Stomach (tissue), 9 donors: ENCODE results near the gene KRTAP12-4. TPM values are rescaled to one million over a fixed set of nuclear protein-coding genes. Genes with fewer than 3 reads are reported as not detected.

Experiments used
- DNase-seq, 2 donors: peaks; one replicate each; pipeline versions ENCODE4 v3.0.0 to v3.0.0-alpha.2; 2013 to 2019
- H3K27ac ChIP-seq, 5 donors: fragments of 200-600 bp in 4 of 5; sonication (generic) in 4 of 5; one replicate each; pipeline ENCODE4 v1.5.1; 2013 to 2019; ENCODE audit warnings: mild to moderate bottlenecking in 1 of 5, moderate library complexity in 1 of 5
- H3K27me3 ChIP-seq, 3 donors: fragments of 200-600 bp; sonication (generic); one replicate each; pipeline ENCODE4 v1.5.1; 2017 to 2019; ENCODE audit warnings: mixed run types in 1 of 3
- H3K36me3 ChIP-seq, 4 donors: fragments of 200-600 bp; sonication (generic); 1 replicate in 3 of 4; 2 replicates in 1 of 4; pipeline ENCODE4 v1.5.1; 2016 to 2019
- H3K4me1 ChIP-seq, 4 donors: fragments of 200-600 bp; sonication (generic); one replicate each; pipeline ENCODE4 v1.5.1; 2016 to 2019
- H3K4me3 ChIP-seq, 4 donors: fragments of 200-600 bp; sonication (generic) in 3 of 4; one replicate each; pipeline ENCODE4 v1.5.1; 2016 to 2019; ENCODE audit warnings: mild to moderate bottlenecking in 1 of 4
- H3K9me3 ChIP-seq, 4 donors: fragments of 200-600 bp; sonication (generic); one replicate each; pipeline ENCODE4 v1.5.1; 2016 to 2019
- EP300 ChIP-seq: sonication (generic); formaldehyde crosslinking; IDR thresholded peaks from one replicate; pipeline ENCODE4 v1.6.1; 2017; ENCODE audit warnings: antibody characterized with exemption
- POLR2A ChIP-seq, 4 donors: fragments of 450-650 bp; IDR thresholded peaks; one replicate each; pipeline ENCODE4 v1.6.1; 2016; ENCODE audit warnings: antibody characterized with exemption in 4 of 4, control low read depth in 2 of 4, mild to moderate bottlenecking in 1 of 4, moderate library complexity in 1 of 4
- POLR2AphosphoS5 ChIP-seq, 3 donors: sonication (generic); formaldehyde crosslinking; IDR thresholded peaks; one replicate each; pipeline ENCODE4 v1.6.1; 2016; ENCODE audit warnings: antibody characterized with exemption in 3 of 3
- WGBS, 5 donors: extraction: QIAGEN DNeasy Blood & Tissue Kit in 3 of 5; methylation state at CpG; one replicate each; pipeline versions ENCODE4 v1.1.5 to v1.1.7; 2013 to 2018; 5-methylcytosine and 5-hydroxymethylcytosine counted together
- intact Hi-C: fragments of 100-400 bp; cut with DNase I; formaldehyde crosslinking; loops from one replicate; pipeline ENCODE4 v1.15.1; 2023; ENCODE audit warnings: low total_unique reads
- polyA plus RNA-seq, 3 donors: library from polyadenylated mRNA; stranded (reverse); fragments of 200-250 nt; gene quantifications; one replicate each; pipeline ENCODE4 v1.2.3, GENCODE V29; 2013
- total RNA-seq, 5 donors: library from RNA; depleted of rRNA; stranded (reverse); fragments of >200 nt; gene quantifications; one replicate each; pipeline versions ENCODE4 v1.1.0 to v1.2.3, GENCODE V29; 2014 to 2016
- TF ChIP-seq, protein P1 (sequence below), 7 experiments: fragments of 450-650 bp in 4 of 7; fragments of 200-600 bp in 3 of 7; sonication (generic) in 3 of 7; IDR thresholded peaks; one replicate each; pipeline ENCODE4 v1.5.1; 2016 to 2019; ENCODE audit warnings: antibody characterized with exemption in 7 of 7, control low read depth in 2 of 7, mild to moderate bottlenecking in 1 of 7
- donor health status: healthy with polysubstance abuse.
- donor health status: Bipolar disorder and iron deficiency.
- donor health status: healthy.

The KRTAP12-4 gene
- total and polyA plus RNA-seq, 8 donors: not detected

DNA sequence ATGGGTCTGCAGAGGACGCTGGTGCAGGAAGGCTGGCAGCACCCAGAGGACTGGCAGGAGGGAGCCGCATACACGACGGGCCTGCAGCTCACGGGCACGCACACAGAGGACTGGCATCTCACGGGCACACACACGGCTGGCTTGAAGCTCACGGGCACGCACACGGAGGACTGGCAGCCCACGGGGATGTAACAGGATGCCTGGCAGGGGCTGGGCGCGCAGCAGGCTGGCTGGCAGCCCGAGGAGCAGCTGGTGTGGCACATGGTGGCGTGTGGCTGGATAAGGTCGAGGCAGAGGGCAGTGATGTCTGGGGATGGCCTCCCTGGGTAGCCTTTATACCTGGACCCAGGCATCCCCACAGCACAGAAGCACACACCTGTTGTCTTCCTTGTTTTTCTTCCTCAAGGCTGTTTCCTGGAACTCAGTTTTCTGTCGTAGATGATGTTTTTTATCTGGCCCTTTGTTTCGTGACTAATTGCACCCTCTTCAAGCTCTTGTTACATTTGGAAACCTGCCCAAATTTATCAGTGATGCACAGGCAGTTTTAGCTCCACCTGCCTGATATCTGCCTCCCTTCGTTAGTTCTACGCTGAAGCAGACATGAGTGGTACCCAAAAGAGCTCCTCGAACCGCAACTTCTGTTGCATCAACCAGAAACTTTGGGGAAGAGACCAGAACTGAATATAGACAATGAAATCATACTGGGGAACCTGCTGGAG, 27.6 kb upstream of the KRTAP12-4 start, which contains the start of gene KRTAP12-1:
TSS of gene KRTAP12-1 (minus strand) at position 303 of the 719 bp plus-strand sequence. CDS start at position 263, 40 bp downstream.
- Histone ChIP-seq H3K4me3 (no peak within 1 kb of the TSS), H3K9me3 (no peaks in the 10 kb centered on the region), H3K27me3 (peaks cover 0 to 21% (median 16%) of the 10 kb centered on the region in 3 donors), H3K27ac (no peak within 1 kb of the TSS), H3K36me3 (no peaks in the 10 kb centered on the region), H3K4me1 (no peaks in the 10 kb centered on the region)
- no peak for TF ChIP-seq POLR2AphosphoS5 (IDR thresholded peaks at IDR 0.05)
- TF ChIP-seq, protein P1, sequence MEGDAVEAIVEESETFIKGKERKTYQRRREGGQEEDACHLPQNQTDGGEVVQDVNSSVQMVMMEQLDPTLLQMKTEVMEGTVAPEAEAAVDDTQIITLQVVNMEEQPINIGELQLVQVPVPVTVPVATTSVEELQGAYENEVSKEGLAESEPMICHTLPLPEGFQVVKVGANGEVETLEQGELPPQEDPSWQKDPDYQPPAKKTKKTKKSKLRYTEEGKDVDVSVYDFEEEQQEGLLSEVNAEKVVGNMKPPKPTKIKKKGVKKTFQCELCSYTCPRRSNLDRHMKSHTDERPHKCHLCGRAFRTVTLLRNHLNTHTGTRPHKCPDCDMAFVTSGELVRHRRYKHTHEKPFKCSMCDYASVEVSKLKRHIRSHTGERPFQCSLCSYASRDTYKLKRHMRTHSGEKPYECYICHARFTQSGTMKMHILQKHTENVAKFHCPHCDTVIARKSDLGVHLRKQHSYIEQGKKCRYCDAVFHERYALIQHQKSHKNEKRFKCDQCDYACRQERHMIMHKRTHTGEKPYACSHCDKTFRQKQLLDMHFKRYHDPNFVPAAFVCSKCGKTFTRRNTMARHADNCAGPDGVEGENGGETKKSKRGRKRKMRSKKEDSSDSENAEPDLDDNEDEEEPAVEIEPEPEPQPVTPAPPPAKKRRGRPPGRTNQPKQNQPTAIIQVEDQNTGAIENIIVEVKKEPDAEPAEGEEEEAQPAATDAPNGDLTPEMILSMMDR (IDR thresholded peaks at IDR 0.05): no peak
- TF ChIP-seq EP300: no peak
- no peak for TF ChIP-seq POLR2A (IDR thresholded peaks at IDR 0.05)
- no peak for DNase-seq
- intact Hi-C loops: no loop called here
- 65 to 77% (median 71%) methylated on average over 17 to 23 of the region's 23 CpGs for WGBS, 5 donors

DNA sequence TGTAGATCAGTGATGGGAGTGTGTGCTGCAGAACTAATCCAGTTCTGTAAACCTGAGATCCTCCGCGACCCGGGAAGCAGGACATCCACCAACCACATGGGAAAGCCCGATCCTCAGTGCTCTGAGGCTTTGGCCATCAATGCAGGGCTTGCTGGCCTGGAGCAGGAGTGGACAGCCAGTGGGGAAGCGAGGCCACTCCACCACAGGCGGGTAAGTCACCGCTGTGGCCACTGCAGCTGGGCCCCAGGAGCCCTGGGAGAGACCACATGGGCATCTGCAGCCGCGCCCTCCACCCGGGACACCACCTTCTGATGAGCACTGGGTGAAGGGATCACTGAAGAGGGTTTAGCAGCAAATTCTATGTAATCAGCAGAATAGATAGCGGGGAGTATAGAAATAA, 26.7 kb upstream of the KRTAP12-4 start:
- Histone ChIP-seq H3K9me3 (no peaks in the 10 kb centered on the region), H3K27ac (no peak overlapping the region), H3K4me1 (no peaks in the 10 kb centered on the region), H3K36me3 (no peaks in the 10 kb centered on the region), H3K27me3 (peaks cover 0 to 12% (median 7%) of the 10 kb centered on the region in 3 donors), H3K4me3 (no peak overlapping the region)
- WGBS, 5 donors: 69 to 86% (median 77%) methylated on average over 8 to 11 of the region's 11 CpGs
- TF ChIP-seq POLR2AphosphoS5 (IDR thresholded peaks at IDR 0.05): no peak
- TF ChIP-seq, protein P1 (IDR thresholded peaks at IDR 0.05): no peak
- TF ChIP-seq POLR2A (IDR thresholded peaks at IDR 0.05): no peak
- no peak for TF ChIP-seq EP300
- DNase-seq: no peak
- intact Hi-C loops: no loop called here

DNA sequence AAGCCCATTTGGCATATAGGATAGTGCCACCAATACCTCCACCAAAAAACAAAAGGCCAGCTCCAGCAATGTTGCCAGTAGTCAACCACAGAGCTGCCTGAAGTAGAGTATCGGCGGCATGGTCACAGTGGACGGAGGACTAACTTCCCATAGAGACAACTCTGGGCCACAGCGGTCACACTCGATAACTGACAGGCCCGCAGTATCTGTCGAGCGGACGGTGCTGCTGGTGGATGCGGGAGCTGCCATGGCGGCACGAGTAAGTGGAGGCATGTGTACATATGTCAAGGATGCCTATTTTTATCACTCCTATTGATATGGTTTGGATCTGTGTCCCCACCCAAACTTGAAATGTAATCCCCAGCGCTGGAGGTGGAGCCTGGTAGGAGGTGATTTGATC, 23.4 kb upstream of the KRTAP12-4 start:
- peaks cover 0 to 5% (median 2%) of the 10 kb centered on the region in 3 donors for H3K27me3 ChIP-seq
- no peaks in the 10 kb centered on the region for H3K4me1 ChIP-seq
- intact Hi-C loops: no loop called here
- no peak overlapping the region for H3K27ac ChIP-seq
- H3K4me3 ChIP-seq: no peak overlapping the region
- H3K9me3 ChIP-seq: peaks cover 0 to 10% (median 5%) of the 10 kb centered on the region in 4 donors
- WGBS, 5 donors: 89 to 95% (median 92%) methylated on average over 13 of the region's 13 CpGs
- TF ChIP-seq POLR2A (IDR thresholded peaks at IDR 0.05) (no peak), POLR2AphosphoS5 (IDR thresholded peaks at IDR 0.05) (no peak), EP300 (no peak)
- TF ChIP-seq, protein P1 (IDR thresholded peaks at IDR 0.05): no peak
- no peak for DNase-seq
- H3K36me3 ChIP-seq: no peaks in the 10 kb centered on the region

DNA sequence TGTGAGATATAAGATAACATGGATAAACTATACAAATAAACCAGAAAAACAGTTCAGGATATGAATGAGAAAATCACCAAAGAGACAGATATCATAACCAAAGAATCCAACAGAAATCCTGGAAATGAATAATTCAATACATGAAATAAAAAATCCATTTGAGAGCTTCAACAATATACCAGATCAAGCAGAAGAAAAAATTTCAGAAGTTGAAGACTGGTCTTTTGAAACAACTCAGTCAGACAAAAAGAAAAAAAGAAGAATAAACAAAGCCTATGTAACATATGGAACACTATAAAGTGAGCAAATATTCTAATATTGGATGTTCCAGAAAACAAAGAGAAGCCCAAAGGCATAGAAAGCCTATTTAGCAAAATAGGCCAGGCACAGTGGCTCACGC, 17.5 kb upstream of the KRTAP12-4 start:
- TF ChIP-seq POLR2AphosphoS5 (IDR thresholded peaks at IDR 0.05) (no peak), EP300 (no peak), POLR2A (IDR thresholded peaks at IDR 0.05) (no peak)
- TF ChIP-seq, protein P1 (IDR thresholded peaks at IDR 0.05): no peak
- WGBS, 5 donors: 93 to 100% (median 95%) methylated on average over 1 of the region's 1 CpG
- H3K9me3 ChIP-seq: peaks cover 5 to 45% (median 33%) of the 10 kb centered on the region in 4 donors
- intact Hi-C loops: no loop called here
- peaks cover 0 to 15% (median 9%) of the 10 kb centered on the region in 3 donors for H3K27me3 ChIP-seq
- no peak overlapping the region for H3K27ac ChIP-seq
- no peaks in the 10 kb centered on the region for H3K4me1 ChIP-seq
- H3K4me3 ChIP-seq: no peak overlapping the region
- no peaks in the 10 kb centered on the region for H3K36me3 ChIP-seq
- no peak for DNase-seq
